GM12878 (cell line): Measurements from ENCODE around the gene ATXN1. TPM values are rescaled to one million over a fixed set of nuclear protein-coding genes. Genes with fewer than 3 reads are reported as not detected.

Experiments
- ATAC-seq: fragments of 200-7000 bp; cut with Tn5 transposase; 3 replicates; pipeline ENCODE4 v1.9.1; 2020; ENCODE audit warnings: mild to moderate bottlenecking, moderate library complexity
- BruUV-seq: library from RNA; stranded (reverse); fragments of 400-500 nt; replicated peaks from 2 replicates; lab custom pipeline; 2021; lab: Mats Ljungman, UMichigan
- CTCF ChIA-PET: fragments of 300-600 bp; sonication (Branson Sonifier 250); formaldehyde crosslinking; extraction: SDS; loops from one replicate; lab custom pipeline; 2021; ENCODE audit warnings: inconsistent platforms; lab: Yijun Ruan, JAX
- POLR2A ChIA-PET: fragments of 350-600 bp; formaldehyde crosslinking; extraction: SDS; loops from one replicate; lab custom pipeline; 2021; ENCODE audit warnings: inconsistent platforms; lab: Charles Lee
- RAD21 ChIA-PET: fragments of 300-600 bp; sonication (Branson Sonifier 250); formaldehyde crosslinking; loops from one replicate; lab custom pipeline; 2023; ENCODE audit warnings: antibody characterized with exemption; ENCODE audit not compliant: unreplicated experiment; lab: Charles Lee
- SMC1A ChIA-PET: fragments of 300-600 bp; sonication (Branson Sonifier 250); formaldehyde crosslinking; loops from one replicate; lab custom pipeline; 2023; ENCODE audit not compliant: unreplicated experiment, uncharacterized antibody; lab: Charles Lee
- DNase-seq: peaks from one replicate; pipeline ENCODE4 v3.0.0-alpha.2; 2011; ENCODE audit warnings: low read depth, low spot score
- FAIRE-seq: peaks from 3 replicates; lab custom pipeline; 2011; peaks lifted over from hg19 to GRCh38; lab: Jason Lieb, UNC
- H2AFZ ChIP-seq: 2 replicates; pipeline ENCODE4 v1.6.0; 2011; ENCODE audit warnings: low read depth, low read length, control low read depth; ENCODE audit not compliant: control insufficient read depth
- H3K27ac ChIP-seq: 2 replicates; pipeline ENCODE4 v1.5.1; 2011; ENCODE audit warnings: control low read depth; ENCODE audit not compliant: control insufficient read depth, insufficient read depth
- H3K27me3 ChIP-seq, 2 experiments: replicated peaks in 1 of 2; 2 replicates each; pipeline versions ENCODE4 v1.6.0 to v1.6.1; 2011; ENCODE audit warnings: low read length in 1 of 2; ENCODE audit not compliant: control insufficient read depth in 2 of 2, insufficient read depth in 2 of 2
- H3K36me3 ChIP-seq, 2 experiments: 2 replicates each; pipeline ENCODE4 v1.5.1; 2011; ENCODE audit warnings: low read length in 1 of 2; ENCODE audit not compliant: control insufficient read depth in 2 of 2, insufficient read depth in 2 of 2
- H3K4me1 ChIP-seq: 2 replicates; pipeline ENCODE4 v1.6.1; 2011; ENCODE audit warnings: mild to moderate bottlenecking, low read length, moderate library complexity, mixed read lengths; ENCODE audit not compliant: control insufficient read depth, insufficient read depth
- H3K4me2 ChIP-seq: 2 replicates; pipeline ENCODE4 v1.6.0; 2011; ENCODE audit warnings: control low read depth; ENCODE audit not compliant: control insufficient read depth, insufficient read depth
- H3K4me3 ChIP-seq: fragments of 200-600 bp; sonication (generic); 2 replicates; pipeline ENCODE4 v1.5.1; 2016
- H3K79me2 ChIP-seq: 2 replicates; pipeline ENCODE4 v1.6.0; 2011; ENCODE audit warnings: low read length; ENCODE audit not compliant: control insufficient read depth, insufficient read depth
- H3K9ac ChIP-seq: 2 replicates; pipeline ENCODE4 v1.8.0; 2011; ENCODE audit warnings: low read length, control low read depth, mixed read lengths; ENCODE audit not compliant: control insufficient read depth, insufficient read depth
- H3K9me3 ChIP-seq: replicated peaks from 3 replicates; pipeline ENCODE4 v1.5.1; 2011; ENCODE audit warnings: mild to moderate bottlenecking, low read length; ENCODE audit not compliant: control insufficient read depth, insufficient read depth
- H4K20me1 ChIP-seq: 2 replicates; pipeline ENCODE4 v1.6.0; 2011; ENCODE audit not compliant: control insufficient read depth, insufficient read depth
- CREB1 ChIP-seq: IDR thresholded peaks from 2 replicates; pipeline ENCODE4 v1.6.1; 2012; ENCODE audit warnings: low read depth, mild to moderate bottlenecking, inconsistent platforms
- EGR1 ChIP-seq, 2 experiments: IDR thresholded peaks; 1 replicate in 1 of 2; 2 replicates in 1 of 2; pipeline ENCODE4 v1.6.1; 2011 to 2012; ENCODE audit warnings: low read depth in 2 of 2, low read length in 2 of 2, borderline replicate concordance in 1 of 2, mild to moderate bottlenecking in 1 of 2, moderate library complexity in 1 of 2
- KAT2A ChIP-seq: conservative IDR thresholded peaks from 2 replicates; pipeline ENCODE4 v1.6.1; 2011; ENCODE audit warnings: low read depth, low read length; ENCODE audit not compliant: control insufficient read depth
- MLLT1 ChIP-seq: fragments of 450-650 bp; IDR thresholded peaks from 2 replicates; pipeline ENCODE4 v1.6.1; 2016; ENCODE audit warnings: mild to moderate bottlenecking
- RB1 ChIP-seq: fragments of 450-650 bp; formaldehyde crosslinking; IDR thresholded peaks from 2 replicates; pipeline ENCODE4 v1.6.1; 2017; ENCODE audit warnings: mild to moderate bottlenecking, borderline replicate concordance
- RUNX3 ChIP-seq: IDR thresholded peaks from 2 replicates; pipeline ENCODE4 v1.6.1; 2012; ENCODE audit warnings: low read length, inconsistent platforms
- SMARCA5 ChIP-seq: fragments of 450-650 bp; IDR thresholded peaks from 2 replicates; pipeline ENCODE4 v1.6.1; 2017; ENCODE audit warnings: mild to moderate bottlenecking
- SMC3 ChIP-seq: IDR thresholded peaks from 2 replicates; pipeline ENCODE4 v1.6.1; 2011; ENCODE audit warnings: low read length, improper control_type of control experiment, borderline replicate concordance
- YY1 ChIP-seq: IDR thresholded peaks from 2 replicates; pipeline ENCODE4 v1.6.1; 2011; ENCODE audit warnings: low read depth, mild to moderate bottlenecking, low read length
- whole genome bisulfite sequencing: methylation state at CpG from one replicate; pipeline ENCODE4 v1.1.6; 2016; ENCODE audit warnings: low lambda C conversion rate; ENCODE audit not compliant: insufficient replicate concordance, insufficient coverage; ENCODE audit errors: missing lambda C conversion rate; 5-methylcytosine and 5-hydroxymethylcytosine counted together
- in situ Hi-C: fragments of 300-500 bp; cut with MboI; formaldehyde crosslinking; loops from 9 replicates; pipeline ENCODE4 v1.14.3; 2018; ENCODE audit warnings: mixed read lengths
- intact Hi-C: fragments of 100-400 bp; cut with micrococcal nuclease; formaldehyde crosslinking; loops from one replicate; pipeline ENCODE4 v1.14.2; 2022; ENCODE audit not compliant: unreplicated experiment
- polyA plus RNA-seq, 11 experiments: library from polyadenylated mRNA; depleted of rRNA in 4 of 11; unstranded in 6 of 11; stranded (reverse) in 5 of 11; fragments of >200 nt; fragmentation: Nextera tagmentation in 4 of 11; fragmentation: Illumina TruSeq in 1 of 11; extraction: Ambion mirVana in 4 of 11; extraction: Trizol in 1 of 11; gene quantifications; 1 replicate in 1 of 11; 2 replicates in 10 of 11; pipeline versions ENCODE4 v1.2.1 to v1.2.3, GENCODE V29; 2011 to 2016; ENCODE audit warnings: inconsistent platforms in 2 of 11, missing spikeins in 2 of 11, low read depth in 1 of 11
- total RNA-seq, 4 experiments: library from RNA; depleted of rRNA in 3 of 4; stranded (reverse); fragments of >200 nt in 3 of 4; fragmentation: Illumina TruSeq in 1 of 4; extraction: Trizol in 1 of 4; gene quantifications; 2 replicates each; pipeline versions ENCODE4 v1.2.1 to v1.2.3, GENCODE V29; 2013 to 2021

ATXN1 gene
- total and polyA plus RNA-seq, 10 of the 15 experiments (the other 5 are each of a cell fraction or from before 2014, with no cell fraction given) = 12.2 to 51.2 (median 20.5) TPM

GRCh38 chr6:16412171-16412570, 349.1 kb downstream of the ATXN1 start:
- H3K36me3 ChIP-seq = peaks cover 0 to 4% of the 10 kb centered on the region in 2 experiments; a peak in 2 of 4 replicates
- H3K79me2 ChIP-seq = peaks cover 6% of the 10 kb centered on the region
- ATAC-seq (no peak), FAIRE-seq (no peak), DNase-seq (no peak)
- intact Hi-C loops = loop anchor here (2.0 kb wide), 1 partner anchor 349 kb away; the partner anchor contains the start of gene ATXN1
- no peak overlapping the region for H3K4me2 ChIP-seq
- POLR2A ChIA-PET = interaction anchor here (0.7 to 1.4 kb wide), 2 partner anchors 37 to 92 kb away, joined by 3 read pairs; no protein-coding TSS in a partner anchor
- H2AFZ ChIP-seq = no peak overlapping the region
- no peaks in the 10 kb centered on the region for H3K9me3 ChIP-seq
- no peak for TF ChIP-seq RB1
- H3K27ac ChIP-seq = no peak overlapping the region
- H4K20me1 ChIP-seq = no peaks in the 10 kb centered on the region
- 100% methylated on average over 4 of the region's 4 CpGs for WGBS
- BruUV-seq = no TSS peak
- RAD21 ChIA-PET = interaction anchor here (0.7 to 5.7 kb wide), 7 partner anchors 8 to 350 kb away, joined by 3 to 79 read pairs (median 4); partner anchors contain the start of gene ATXN1
- in situ Hi-C loops = loop anchor here (10.0 kb wide), 1 partner anchor 353 kb away; the partner anchor contains the start of gene ATXN1
- CTCF ChIA-PET = interaction anchor here (1.1 to 5.9 kb wide), 3 partner anchors 8 to 351 kb away, joined by 4 to 25 read pairs (median 5); no protein-coding TSS in a partner anchor
- H3K27me3 ChIP-seq = no peaks in the 10 kb centered on the region
- peaks cover 18% of the 10 kb centered on the region for H3K4me1 ChIP-seq
- SMC1A ChIA-PET = interaction anchor here (0.7 to 8.2 kb wide), 10 partner anchors 9 to 351 kb away, joined by 3 to 116 read pairs (median 26); no protein-coding TSS in a partner anchor
- H3K4me3 ChIP-seq = no peak overlapping the region
- H3K9ac ChIP-seq = no peak overlapping the region

- no TSS peak for BruUV-seq
- POLR2A ChIA-PET = interaction anchor here (0.6 to 1.0 kb wide), 5 partner anchors 13 to 84 kb away, joined by 3 to 10 read pairs (median 4); no protein-coding TSS in a partner anchor
- no peak for DNase-seq
- Histone ChIP-seq H3K4me1 (peaks cover 11% of the 10 kb centered on the region), H3K4me2 (no peak overlapping the region), H3K4me3 (no peak overlapping the region), H3K79me2 (peaks cover 4% of the 10 kb centered on the region; the same call in 1 of the 2 replicates), H2AFZ (no peak overlapping the region), H4K20me1 (no peaks in the 10 kb centered on the region), H3K27me3 (no peaks in the 10 kb centered on the region), H3K9me3 (no peaks in the 10 kb centered on the region), H3K27ac (no peak overlapping the region), H3K9ac (no peak overlapping the region), H3K36me3 (peaks cover 0 to 7% of the 10 kb centered on the region in 2 experiments; a peak in 2 of 4 replicates)
- in situ Hi-C loops (loop anchor here (10.0 kb wide), 1 partner anchor 355 kb away; the partner anchor contains the start of gene ATXN1), intact Hi-C loops (loop anchor here (2.0 kb wide), 1 partner anchor 77 kb away; no protein-coding TSS in a partner anchor)
- ATAC-seq = peak; percentile 40
- SMC1A ChIA-PET = interaction anchor here (0.6 to 8.2 kb wide), 21 partner anchors 11 to 353 kb away, joined by 3 to 116 read pairs (median 4); no protein-coding TSS in a partner anchor
- 43% methylated on average over 19 of the region's 19 CpGs for WGBS
- RAD21 ChIA-PET = interaction anchor here (0.6 to 2.1 kb wide), 11 partner anchors 11 to 361 kb away, joined by 3 to 12 read pairs (median 4); no protein-coding TSS in a partner anchor
- CTCF ChIA-PET = interaction anchor here (0.6 to 2.5 kb wide), 45 partner anchors 8 to 533 kb away, joined by 3 to 30 read pairs (median 4); partner anchors contain the start of gene ATXN1
- no peak for FAIRE-seq
- TF ChIP-seq KAT2A (no peak), MLLT1 (0 out of 2 replicates have a peak, but pooled peaks have one; percentile 64), SMARCA5 (0 out of 2 replicates have a peak, but pooled peaks have one; percentile 10), EGR1 (IDR thresholded peaks at IDR 0.05; ENCODE audit: borderline replicate concordance in 1 of 2, low read depth in 2 of 2, low read length in 2 of 2) (no peak), RUNX3 (peak; percentile 84), SMC3 (peak; percentile 56; the same call in 1 of the 2 replicates), YY1 (0 out of 2 replicates have a peak, but pooled peaks have one; percentile 63), CREB1 (0 out of 2 replicates have a peak, but pooled peaks have one; percentile 32)
These were observed 351.5 kb downstream of the ATXN1 start for GRCh38 chr6:16409531-16410441.
